ENCODE measurements around the gene CD1C.

- TF ChIP-seq NFYA (IDR thresholded peaks at IDR 0.05; ENCODE audit: borderline replicate concordance, low read depth, low read length) (no peak), CTCF (IDR thresholded peaks at IDR 0.05 in 2 of 3, conservative IDR thresholded peaks at IDR 0.05 in 1 of 3; ENCODE audit: control insufficient read depth in 2 of 3, extremely low read depth in 1 of 3, insufficient read depth in 1 of 3, low read depth in 3 of 3, low read length in 3 of 3) (no peak), RAD51 (IDR thresholded peaks at IDR 0.05) (no peak), RFX5 (IDR thresholded peaks at IDR 0.05; ENCODE audit: low read depth, low read length) (no peak), MXI1 (IDR thresholded peaks at IDR 0.05; ENCODE audit: low read depth, low read length) (no peak), RCOR1 (conservative IDR thresholded peaks at IDR 0.05; ENCODE audit: low read depth, low read length) (no peak), POLR2AphosphoS5 (IDR thresholded peaks at IDR 0.05; ENCODE audit: low read length) (no peak), ZNF384 (IDR thresholded peaks at IDR 0.05; ENCODE audit: borderline replicate concordance, low read depth, low read length) (no peak), POLR2A (IDR thresholded peaks at IDR 0.05; ENCODE audit: low read depth, low read length) (no peak), SRF (IDR thresholded peaks at IDR 0.05; ENCODE audit: low read depth in 2 of 2, low read length in 2 of 2) (no peak), SUZ12 (IDR thresholded peaks at IDR 0.05; ENCODE audit: unreplicated experiment) (no peak), NR2C1 (IDR thresholded peaks at IDR 0.05) (no peak)
- TF ChIP-seq, protein P1, sequence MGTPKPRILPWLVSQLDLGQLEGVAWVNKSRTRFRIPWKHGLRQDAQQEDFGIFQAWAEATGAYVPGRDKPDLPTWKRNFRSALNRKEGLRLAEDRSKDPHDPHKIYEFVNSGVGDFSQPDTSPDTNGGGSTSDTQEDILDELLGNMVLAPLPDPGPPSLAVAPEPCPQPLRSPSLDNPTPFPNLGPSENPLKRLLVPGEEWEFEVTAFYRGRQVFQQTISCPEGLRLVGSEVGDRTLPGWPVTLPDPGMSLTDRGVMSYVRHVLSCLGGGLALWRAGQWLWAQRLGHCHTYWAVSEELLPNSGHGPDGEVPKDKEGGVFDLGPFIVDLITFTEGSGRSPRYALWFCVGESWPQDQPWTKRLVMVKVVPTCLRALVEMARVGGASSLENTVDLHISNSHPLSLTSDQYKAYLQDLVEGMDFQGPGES (IDR thresholded peaks at IDR 0.05): no peak
Measured at GRCh38 chr1:158286487-158286886, 3.2 kb upstream of the CD1C start.

All from GM12878 (cell line).